Adrenal gland (tissue), 12 donors: ENCODE measurements around the gene PPT1. TPM values are rescaled to one million over a fixed set of nuclear protein-coding genes. Genes with fewer than 3 reads are reported as not detected.
"Not testable (repeated sequence)": the region's sequence is repeated elsewhere in the genome, so short reads cannot be mapped to it uniquely, and the experiment has no call there.

Source experiments
- DNase-seq, 7 donors: peaks; one replicate each; pipeline ENCODE4 v3.0.0-alpha.2; 2019 to 2020
- H3K27ac ChIP-seq, 5 donors: fragments of 200-600 bp; sonication (generic) in 4 of 5; 1 replicate in 3 of 5; 2 replicates in 2 of 5; pipeline versions ENCODE4 v1.5.1 to v1.8.0; 2016 to 2020; ENCODE audit warnings: mild to moderate bottlenecking in 1 of 5
- H3K27me3 ChIP-seq: fragments of 200-600 bp; 2 replicates; pipeline ENCODE4 v1.8.0; 2021
- H3K36me3 ChIP-seq, 2 donors: fragments of 200-600 bp; replicated peaks in 1 of 2; 1 replicate in 1 of 2; 2 replicates in 1 of 2; pipeline versions ENCODE4 v1.5.1 to v1.8.0; 2018 to 2022
- H3K4me1 ChIP-seq, 2 donors: fragments of 200-600 bp; replicated peaks in 1 of 2; 1 replicate in 1 of 2; 2 replicates in 1 of 2; pipeline versions ENCODE4 v1.5.1 to v1.8.0; 2018 to 2021
- H3K4me3 ChIP-seq, 4 donors: fragments of 200-600 bp; sonication (generic) in 3 of 4; one replicate each; pipeline ENCODE4 v1.5.1; 2016 to 2018
- H3K9me3 ChIP-seq, 3 donors: fragments of 200-600 bp; sonication (generic) in 1 of 3; replicated peaks in 1 of 3; 1 replicate in 2 of 3; 2 replicates in 1 of 3; pipeline versions ENCODE4 v1.5.1 to v1.8.0; 2016 to 2021
- POLR2A ChIP-seq, 2 donors: fragments of 450-650 bp; IDR thresholded peaks; one replicate each; pipeline ENCODE4 v1.6.1; 2017; ENCODE audit warnings: antibody characterized with exemption in 2 of 2, mild to moderate bottlenecking in 2 of 2, moderate library complexity in 1 of 2
- WGBS, 4 donors: extraction: QIAGEN DNeasy Blood & Tissue Kit in 2 of 4; methylation state at CpG; one replicate each; pipeline versions ENCODE4 v1.1.5 to v1.1.7; 2013 to 2017; 5-methylcytosine and 5-hydroxymethylcytosine counted together
- intact Hi-C, 2 donors: fragments of 100-400 bp; cut with DNase I; formaldehyde crosslinking; loops; one replicate each; pipeline versions ENCODE4 v1.14.1 to v1.15.0; 2022 to 2023
- polyA plus RNA-seq, 3 donors: library from polyadenylated mRNA; stranded (reverse); fragments of 200-250 nt in 2 of 3; fragments of 350-450 nt in 1 of 3; fragmentation: Illumina TruSeq in 1 of 3; extraction: RNeasy Lipid Tissue Mini Kit (QIAGEN cat#74804) in 1 of 3; gene quantifications; one replicate each; pipeline ENCODE4 v1.2.3, GENCODE V29; 2013 to 2014
- total RNA-seq, 9 donors: library from RNA; depleted of rRNA in 4 of 9; stranded (reverse); fragments of >200 nt in 4 of 9; fragments of 120-200 nt in 1 of 9; fragmentation: NEBNext Ultra II Directional in 1 of 9; extraction: Animal tissue kit (Norgen Biotek cat#: 25700) in 1 of 9; gene quantifications; one replicate each; pipeline versions ENCODE4 v1.1.0 to v1.2.4, GENCODE V29; 2013 to 2023
- TF ChIP-seq, protein P1 (sequence below), 6 experiments: fragments of 450-650 bp in 4 of 6; fragments of 200-600 bp in 2 of 6; sonication (generic) in 1 of 6; IDR thresholded peaks; 1 replicate in 5 of 6; 2 replicates in 1 of 6; pipeline versions ENCODE4 v1.5.1 to v1.8.0; 2016 to 2021; ENCODE audit warnings: antibody characterized with exemption in 6 of 6, mild to moderate bottlenecking in 2 of 6, moderate library complexity in 1 of 6
- donor health status: healthy with polysubstance abuse.
- donor health status: Bipolar disorder and iron deficiency.
- donor health status: DM: yes; HTN: yes; CAD: no.
- donor health status: DM: no; HTN: no; CAD: no.
- donor health status: DM: no; HTN: no; CAD: no.
- donor health status: DM: yes; HTN: yes; CAD: no.

The PPT1 gene
- total and polyA plus RNA-seq, 12 donors, result 55.3 to 136 (median 76.6) TPM

- TF ChIP-seq, protein P1, sequence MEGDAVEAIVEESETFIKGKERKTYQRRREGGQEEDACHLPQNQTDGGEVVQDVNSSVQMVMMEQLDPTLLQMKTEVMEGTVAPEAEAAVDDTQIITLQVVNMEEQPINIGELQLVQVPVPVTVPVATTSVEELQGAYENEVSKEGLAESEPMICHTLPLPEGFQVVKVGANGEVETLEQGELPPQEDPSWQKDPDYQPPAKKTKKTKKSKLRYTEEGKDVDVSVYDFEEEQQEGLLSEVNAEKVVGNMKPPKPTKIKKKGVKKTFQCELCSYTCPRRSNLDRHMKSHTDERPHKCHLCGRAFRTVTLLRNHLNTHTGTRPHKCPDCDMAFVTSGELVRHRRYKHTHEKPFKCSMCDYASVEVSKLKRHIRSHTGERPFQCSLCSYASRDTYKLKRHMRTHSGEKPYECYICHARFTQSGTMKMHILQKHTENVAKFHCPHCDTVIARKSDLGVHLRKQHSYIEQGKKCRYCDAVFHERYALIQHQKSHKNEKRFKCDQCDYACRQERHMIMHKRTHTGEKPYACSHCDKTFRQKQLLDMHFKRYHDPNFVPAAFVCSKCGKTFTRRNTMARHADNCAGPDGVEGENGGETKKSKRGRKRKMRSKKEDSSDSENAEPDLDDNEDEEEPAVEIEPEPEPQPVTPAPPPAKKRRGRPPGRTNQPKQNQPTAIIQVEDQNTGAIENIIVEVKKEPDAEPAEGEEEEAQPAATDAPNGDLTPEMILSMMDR (IDR thresholded peaks at IDR 0.05), result no peak
- no peak for TF ChIP-seq POLR2A (IDR thresholded peaks at IDR 0.05)
- Histone ChIP-seq H3K27me3 (no peaks in the 10 kb centered on the region), H3K4me3 (no peak overlapping the region), H3K27ac (peak overlapping the region in 4 of 5 donors; percentile 92 to 97 (median 96)), H3K4me1 (peaks cover 15 to 55% of the 10 kb centered on the region in 2 donors), H3K36me3 (peaks cover 0 to 3% of the 10 kb centered on the region in 2 donors), H3K9me3 (no peaks in the 10 kb centered on the region)
- 53 to 78% (median 63%) methylated on average over 3 of the region's 3 CpGs for WGBS, 4 donors
- DNase-seq, result no peak
- intact Hi-C loops, result no loop called here
Measured at GRCh38 chr1:40038697-40039096, 58.4 kb downstream of the PPT1 start.

GRCh38 chr1:40037254-40037653 lies 59.8 kb downstream of the PPT1 start:
- H3K27me3 ChIP-seq, DNase-seq, H3K4me3 ChIP-seq, H3K36me3 ChIP-seq, H3K9me3 ChIP-seq, intact Hi-C loops: not testable (repeated sequence)
- H3K4me1 ChIP-seq, result peaks cover 15 to 41% of the 10 kb centered on the region in 2 donors
- 81 to 94% (median 88%) methylated on average over 7 to 8 of the region's 8 CpGs for WGBS, 4 donors
- H3K27ac ChIP-seq, result peak overlapping the region in 4 of 5 donors; percentile 64 to 72 (median 68)

DNA sequence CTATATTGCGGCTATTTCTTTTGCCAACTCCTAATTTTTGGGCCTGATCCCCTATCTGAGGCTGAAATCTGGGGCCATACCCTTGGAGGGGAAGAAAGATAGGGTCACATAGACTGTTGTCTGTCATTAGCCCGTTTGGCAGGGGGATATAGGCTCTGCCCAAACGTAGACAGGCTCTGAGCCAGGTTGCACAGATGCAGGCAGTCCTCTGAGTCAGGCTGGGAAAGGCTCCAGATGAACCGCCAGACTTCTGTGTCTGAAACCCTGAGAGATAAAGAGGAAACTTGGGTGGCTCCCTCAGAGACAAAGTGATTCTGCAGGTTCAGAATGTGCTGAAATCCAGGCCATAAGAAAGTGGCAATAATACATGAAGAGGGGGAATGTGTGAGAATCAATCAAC lies 60.5 kb downstream of the PPT1 start:
- H3K27ac ChIP-seq, result peak overlapping the region in 4 of 5 donors; percentile 64 to 72 (median 68)
- no peaks in the 10 kb centered on the region for H3K36me3 ChIP-seq
- peak; percentile 76 to 94 (median 90) for DNase-seq
- peaks cover 15 to 34% of the 10 kb centered on the region in 2 donors for H3K4me1 ChIP-seq
- TF ChIP-seq POLR2A (IDR thresholded peaks at IDR 0.05), result no peak
- TF ChIP-seq, protein P1 (IDR thresholded peaks at IDR 0.05), result no peak
- H3K4me3 ChIP-seq, result no peak overlapping the region
- no peaks in the 10 kb centered on the region for H3K9me3 ChIP-seq
- intact Hi-C loops, result no loop called here
- no peaks in the 10 kb centered on the region for H3K27me3 ChIP-seq
- WGBS, 4 donors, result 10 to 20% (median 12%) methylated on average over 3 to 4 of the region's 4 CpGs

DNA sequence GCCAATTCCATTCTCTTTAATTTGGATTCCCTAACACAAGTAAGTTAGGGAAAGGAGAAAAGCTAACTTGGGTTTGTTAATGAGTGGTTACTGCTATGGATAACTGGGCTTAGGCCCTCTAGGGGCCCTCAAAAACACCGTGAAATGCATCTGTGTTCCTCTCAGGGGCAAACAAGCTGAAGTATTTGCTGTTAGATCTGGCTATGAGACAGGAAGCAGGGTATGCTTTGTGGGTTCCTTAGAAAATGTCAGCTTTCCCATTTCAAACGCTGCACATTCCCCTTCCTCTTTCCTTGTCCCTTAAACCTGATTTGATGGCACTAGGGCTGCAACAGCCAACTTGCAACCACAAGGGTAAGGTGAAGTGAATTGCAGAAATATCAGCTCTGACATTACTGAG lies 62.2 kb downstream of the PPT1 start:
- Histone ChIP-seq H3K9me3 (no peaks in the 10 kb centered on the region), H3K4me3 (no peak overlapping the region), H3K4me1 (peaks cover 15 to 31% of the 10 kb centered on the region in 2 donors), H3K27ac (no peak overlapping the region), H3K27me3 (no peaks in the 10 kb centered on the region), H3K36me3 (no peaks in the 10 kb centered on the region)
- WGBS, 4 donors, result 68 to 80% (median 73%) methylated on average over 2 of the region's 2 CpGs
- no peak for TF ChIP-seq POLR2A (IDR thresholded peaks at IDR 0.05)
- TF ChIP-seq, protein P1 (IDR thresholded peaks at IDR 0.05), result no peak
- intact Hi-C loops, result no loop called here
- DNase-seq, result no peak

- 39 to 49% (median 45%) methylated on average over 4 of the region's 4 CpGs for WGBS, 4 donors
- H3K27me3 ChIP-seq, result no peaks in the 10 kb centered on the region
- no peak for TF ChIP-seq POLR2A (IDR thresholded peaks at IDR 0.05)
- TF ChIP-seq, protein P1 (IDR thresholded peaks at IDR 0.05), result peak; percentile 19 to 58 (median 45)
- intact Hi-C loops, result no loop called here
- H3K27ac ChIP-seq, result no peak overlapping the region
- no peak overlapping the region for H3K4me3 ChIP-seq
- H3K9me3 ChIP-seq, result no peaks in the 10 kb centered on the region
- no peaks in the 10 kb centered on the region for H3K36me3 ChIP-seq
- peak in 6 of 7 donors; percentile 36 to 83 (median 55) for DNase-seq
- peaks cover 11 to 16% of the 10 kb centered on the region in 2 donors for H3K4me1 ChIP-seq
Measured at GRCh38 chr1:40032240-40032891, 64.7 kb downstream of the PPT1 start.
